NCI-H510A (cell line): ENCODE data around the gene RNF213.

Experiments used
- DNase-seq: peaks from one replicate; lab custom pipeline; 2025; lab: John Stamatoyannopoulos, UW

RNF213 gene

DNA sequence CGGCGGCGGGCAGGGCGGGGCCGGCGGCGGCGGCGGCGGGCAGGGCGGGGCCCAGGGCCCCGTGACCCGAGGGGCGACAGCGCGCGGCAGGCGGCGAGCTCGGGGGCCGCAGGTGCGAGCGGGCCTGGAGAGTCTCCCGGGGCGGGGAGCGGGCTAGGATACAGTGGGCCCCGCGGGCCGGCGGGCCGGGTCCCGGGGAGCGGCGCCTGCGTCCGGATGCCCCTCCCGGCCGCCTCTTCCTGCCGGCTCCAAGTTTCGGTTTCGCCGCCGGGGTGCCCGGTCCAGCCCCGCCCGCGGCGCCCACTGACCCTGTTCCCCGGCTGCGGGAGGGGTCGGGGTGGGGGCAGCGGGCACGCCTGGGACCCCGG is at the start of gene RNF213:
Gene RNF213 (plus strand): TSS at position 62 of the 368 bp plus-strand sequence. CDS start 2,830 bp downstream, outside the sequence.
- no peak for DNase-seq

DNA sequence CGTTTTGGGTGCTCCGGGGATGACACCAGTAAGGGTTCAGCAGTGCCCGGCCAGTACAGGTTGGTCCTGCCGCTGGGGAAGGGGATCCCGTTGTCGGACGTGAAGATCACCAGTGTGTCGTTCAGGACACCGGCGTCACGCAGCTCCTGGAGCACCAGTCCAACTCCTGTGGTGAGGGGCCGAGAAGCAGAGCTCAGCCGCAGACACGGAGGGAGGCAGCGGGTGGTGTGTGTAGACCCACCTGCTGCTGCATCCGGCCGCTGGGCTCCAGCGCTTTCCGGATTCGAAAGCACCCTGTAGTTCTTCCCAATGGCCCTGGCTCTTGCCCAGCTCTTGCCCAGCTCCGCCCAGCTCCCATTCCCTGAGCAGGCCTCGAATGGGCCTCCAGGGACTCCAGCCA is 48.5 kb upstream of the RNF213 start:
- DNase-seq, result no peak

DNA sequence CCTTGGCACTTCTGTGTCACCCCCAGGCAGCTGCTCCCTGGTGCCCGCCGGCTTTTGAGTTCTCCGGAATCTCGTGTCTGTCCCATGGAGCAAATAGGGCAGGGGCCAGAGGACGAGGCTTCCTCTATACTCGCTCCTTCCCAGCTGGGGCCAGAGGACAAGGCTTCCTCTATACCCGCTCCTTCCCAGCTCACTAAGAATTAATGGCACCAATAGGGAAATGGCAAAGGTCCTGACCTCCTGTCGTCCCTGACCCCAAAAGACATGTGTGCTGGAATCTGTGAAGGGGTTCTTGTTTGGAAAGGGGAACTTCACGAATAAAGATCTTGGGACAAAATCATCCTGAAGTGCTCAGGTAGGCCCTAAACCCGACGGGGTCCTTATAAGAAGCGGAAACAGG is 48.1 kb upstream of the RNF213 start:
- DNase-seq, result no peak

DNA sequence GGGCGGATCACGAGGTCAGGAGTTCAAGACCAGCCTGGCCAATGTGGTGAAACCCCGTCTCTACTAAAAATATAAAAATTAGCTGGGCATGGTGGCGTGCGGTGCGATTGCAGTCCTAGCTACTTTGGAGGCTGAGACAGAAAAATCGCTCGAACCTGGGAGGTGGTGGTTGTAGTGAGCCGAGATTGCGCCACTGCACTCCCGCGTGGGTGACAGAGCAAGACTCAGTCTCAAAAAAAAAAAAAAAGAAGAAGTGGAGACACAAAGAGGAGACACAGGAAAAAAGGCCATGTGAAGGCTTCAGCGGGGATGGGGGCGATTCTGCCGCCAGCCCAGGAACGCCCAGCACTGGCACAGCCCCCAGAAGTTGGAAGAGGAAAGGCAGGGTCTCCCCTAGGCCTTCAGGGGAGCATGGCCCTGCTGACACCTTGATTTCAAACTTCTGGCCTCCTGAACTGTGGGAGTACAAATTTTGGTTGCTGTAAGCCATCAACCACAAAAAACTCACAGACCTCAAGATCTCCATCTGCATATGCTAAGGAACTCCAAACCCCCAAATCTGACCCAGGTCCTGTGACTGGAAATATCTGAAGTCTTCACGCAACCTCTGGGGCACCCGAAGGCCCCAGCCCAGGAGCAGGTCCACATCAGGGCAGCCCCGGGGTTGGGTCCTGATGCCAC is 47.5 kb upstream of the RNF213 start:
- DNase-seq, result no peak

DNA sequence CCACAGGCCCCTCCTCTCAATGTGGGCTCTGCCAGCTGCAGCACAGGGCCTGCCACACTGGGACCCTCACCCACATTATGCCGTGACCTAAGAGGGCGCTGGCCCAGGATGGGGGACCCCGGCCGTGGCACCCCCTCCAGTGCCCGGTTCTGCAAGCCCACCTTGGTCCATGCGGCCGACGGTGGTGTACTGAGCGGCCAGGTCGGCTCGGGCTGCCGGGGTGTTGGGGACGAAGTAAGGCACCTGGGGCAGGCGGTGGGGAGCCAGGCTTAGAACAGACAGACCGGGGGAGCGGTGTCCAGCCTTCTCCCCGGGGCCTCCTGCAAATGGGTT is 47.0 kb upstream of the RNF213 start:
- no peak for DNase-seq

DNA sequence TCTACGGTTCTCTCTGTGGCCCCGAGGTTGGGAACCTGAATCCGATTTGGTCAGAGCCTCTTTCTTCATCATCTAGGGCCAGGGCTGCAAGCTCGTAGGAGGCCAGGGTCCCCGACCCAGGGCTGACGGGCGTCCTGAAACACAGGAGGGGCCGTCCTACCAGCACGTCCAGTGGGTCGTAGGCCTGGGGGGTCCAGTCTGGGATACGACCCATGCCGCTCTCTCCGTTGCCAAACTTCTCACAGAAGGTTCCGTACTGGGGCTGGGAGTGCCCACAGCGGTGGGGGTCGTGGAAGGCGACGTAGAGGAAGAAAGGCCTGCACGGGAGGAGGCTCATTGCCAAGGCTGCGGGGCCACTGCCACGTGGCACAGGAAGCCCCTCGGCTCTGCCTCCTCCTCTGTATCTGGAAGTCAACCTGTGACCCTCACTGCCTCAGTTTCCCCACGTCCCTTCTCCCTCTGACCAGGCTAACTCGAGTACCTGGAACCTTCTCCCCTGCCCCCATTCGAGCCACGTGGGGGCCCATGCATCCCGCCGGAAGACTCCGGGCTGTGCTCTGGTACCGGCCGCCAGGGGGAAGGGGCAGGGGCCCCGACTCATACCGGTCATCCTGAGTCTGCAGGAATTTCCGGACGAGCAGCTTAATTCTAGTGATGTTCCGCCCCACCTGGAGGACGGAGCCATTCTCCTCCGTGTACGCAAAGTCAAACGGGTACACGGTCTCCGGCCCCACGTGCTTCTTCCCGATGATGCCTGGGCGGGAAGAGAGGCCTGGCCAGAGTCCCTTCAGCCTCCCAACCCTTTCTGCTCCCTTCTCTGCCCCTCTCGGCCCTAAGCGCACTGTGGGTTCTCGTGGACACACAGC is 46.4 kb upstream of the RNF213 start:
- no peak for DNase-seq

DNA sequence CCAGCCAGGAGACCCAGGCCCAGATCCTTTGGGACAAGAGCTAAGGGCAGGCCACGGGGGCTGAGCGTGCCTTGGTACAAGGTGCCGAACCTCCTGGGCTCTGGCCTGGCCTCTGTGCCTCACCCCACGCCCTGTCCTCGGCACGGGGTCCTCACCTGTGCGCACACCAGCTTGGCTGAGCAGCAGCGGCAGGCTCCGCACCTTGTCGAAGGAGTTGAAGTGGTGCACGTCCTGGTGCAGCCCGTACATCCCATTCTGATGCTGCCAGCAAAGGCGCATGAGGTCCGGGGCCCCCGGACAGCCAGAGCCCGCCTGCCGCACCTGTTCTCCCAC is 45.8 kb upstream of the RNF213 start:
- DNase-seq, result no peak

DNA sequence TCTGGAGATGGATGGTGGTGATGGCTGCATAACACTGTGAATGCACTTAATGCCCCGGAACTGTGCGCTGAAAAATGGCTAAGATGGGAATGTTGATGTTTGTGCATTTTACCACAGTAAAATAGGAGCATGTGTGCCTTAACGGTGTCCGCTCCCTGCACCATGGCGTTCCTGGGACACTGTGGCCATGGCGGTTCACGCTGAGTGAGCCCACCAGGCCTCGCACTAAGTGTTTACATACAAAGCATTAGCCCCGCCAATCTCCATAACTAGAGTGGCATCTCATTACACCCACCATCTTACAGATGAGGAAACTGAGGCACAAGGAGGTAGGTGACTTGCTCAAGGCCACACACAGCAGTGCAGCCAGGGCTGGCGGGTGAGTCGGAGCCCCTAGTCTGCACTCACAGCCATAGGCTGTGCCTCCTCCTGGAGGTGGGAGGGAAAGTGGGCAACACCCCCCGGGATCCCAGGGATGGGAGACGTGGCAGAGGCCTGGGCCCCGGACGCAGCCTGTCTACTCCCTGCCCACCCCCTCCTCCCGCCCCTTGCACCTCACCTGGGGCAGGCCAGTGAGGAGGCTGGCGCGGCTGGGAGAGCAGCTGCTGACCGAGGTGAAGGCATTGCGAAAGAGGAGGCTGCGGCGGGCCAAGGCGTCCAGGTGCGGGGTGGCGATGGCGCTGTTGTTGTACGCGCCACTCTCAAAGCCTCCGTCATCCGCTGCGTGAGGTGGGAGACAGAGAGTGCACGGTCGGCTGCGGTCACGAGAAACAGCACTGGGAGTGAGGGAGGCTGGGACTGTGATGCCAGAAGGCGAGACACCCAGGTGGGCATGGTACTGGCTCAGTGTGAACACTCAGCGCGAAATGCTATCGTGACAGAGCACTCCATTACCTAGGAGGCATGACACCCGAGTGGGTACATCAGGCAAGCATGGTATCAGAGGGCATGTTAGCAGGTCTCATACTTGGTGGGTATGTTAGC is 43.9 kb upstream of the RNF213 start:
- DNase-seq, result peak; percentile 29

DNA sequence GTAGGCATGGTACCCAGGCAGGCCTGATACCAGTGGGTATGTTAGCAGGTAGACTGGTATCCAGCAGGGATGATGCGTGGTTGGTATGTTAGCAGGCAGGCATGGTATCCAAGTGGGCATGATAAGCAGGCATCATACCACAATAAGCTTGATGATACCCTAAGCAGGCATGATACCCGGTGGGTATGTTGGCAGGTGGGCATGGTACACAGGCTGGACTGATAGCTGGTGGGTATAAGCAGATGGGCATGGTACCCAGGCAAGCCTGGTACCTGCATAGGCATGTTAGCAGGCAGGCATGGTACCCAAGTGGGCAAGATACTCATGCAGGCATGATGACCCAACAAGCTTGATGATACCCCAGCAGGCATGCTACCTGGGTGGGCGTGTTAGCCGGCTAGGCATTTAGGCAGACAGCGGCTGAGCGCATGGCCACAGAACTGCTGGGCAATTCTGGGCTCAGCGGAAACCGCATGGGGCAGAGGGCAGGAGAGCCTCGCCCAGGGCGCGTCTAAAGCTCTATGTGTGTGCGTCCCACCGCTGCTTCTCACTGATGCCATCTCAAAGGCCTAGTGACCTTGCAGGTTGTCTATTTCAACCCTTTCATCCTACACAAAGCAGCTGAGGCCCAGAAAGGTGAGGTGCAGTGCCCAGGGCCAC is 42.8 kb upstream of the RNF213 start:
- DNase-seq, result no peak

DNA sequence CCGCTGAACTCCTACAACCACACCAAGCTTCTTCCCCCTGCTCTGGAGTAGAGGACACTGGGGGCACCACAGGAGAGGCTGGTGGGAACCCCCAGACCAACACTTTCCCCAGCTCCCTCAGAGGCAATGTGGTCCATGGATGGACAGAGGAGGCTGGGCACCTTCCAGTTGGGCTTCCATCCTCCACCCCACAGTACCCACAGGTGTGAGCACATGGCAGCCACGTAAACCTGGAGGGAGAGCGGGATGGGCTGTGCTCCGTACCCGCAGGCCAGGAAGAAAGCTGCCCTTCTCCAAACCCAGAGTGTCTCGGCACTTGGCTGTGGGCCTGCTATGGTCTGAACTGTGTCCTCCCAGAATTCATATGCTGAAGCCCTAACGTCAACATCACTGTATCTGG is 42.3 kb upstream of the RNF213 start:
- no peak for DNase-seq

DNA sequence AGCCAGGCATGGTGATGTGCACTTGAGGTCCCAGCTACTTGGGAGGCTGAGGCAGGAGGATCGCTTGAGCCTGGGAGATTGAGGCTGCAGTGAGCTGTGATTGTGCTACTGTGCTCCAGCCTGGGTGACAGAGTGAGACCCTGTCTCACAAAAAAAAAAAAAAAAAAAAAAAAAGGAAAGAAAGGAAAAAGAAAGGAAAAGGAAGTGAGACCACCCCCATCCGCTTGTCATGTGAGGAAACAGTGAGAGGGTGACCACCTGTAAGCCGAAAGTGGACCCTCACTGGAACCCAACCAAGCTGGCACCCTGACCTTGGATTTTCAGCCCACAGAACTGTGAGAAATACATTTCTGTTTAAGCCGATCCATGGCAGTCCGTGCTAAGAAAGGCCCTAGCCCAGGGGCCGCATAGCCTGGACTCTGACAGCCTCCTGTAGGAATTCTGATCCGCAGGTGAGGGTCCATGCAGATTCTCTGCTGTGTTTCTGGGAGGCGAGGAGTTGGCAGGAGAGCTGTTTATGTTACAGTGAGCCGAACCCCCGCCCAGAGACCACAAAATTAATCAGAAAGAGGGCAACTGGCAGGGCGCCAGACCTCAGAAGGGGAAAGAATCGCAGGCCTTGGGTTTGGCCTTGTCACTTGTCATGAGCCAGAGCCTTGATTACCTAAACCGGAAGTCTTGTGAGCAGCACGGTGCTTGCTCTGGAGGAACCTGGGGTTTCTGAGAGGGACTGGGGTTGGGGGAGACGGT is 41.5 kb upstream of the RNF213 start:
- DNase-seq, result peak; percentile 32

DNA sequence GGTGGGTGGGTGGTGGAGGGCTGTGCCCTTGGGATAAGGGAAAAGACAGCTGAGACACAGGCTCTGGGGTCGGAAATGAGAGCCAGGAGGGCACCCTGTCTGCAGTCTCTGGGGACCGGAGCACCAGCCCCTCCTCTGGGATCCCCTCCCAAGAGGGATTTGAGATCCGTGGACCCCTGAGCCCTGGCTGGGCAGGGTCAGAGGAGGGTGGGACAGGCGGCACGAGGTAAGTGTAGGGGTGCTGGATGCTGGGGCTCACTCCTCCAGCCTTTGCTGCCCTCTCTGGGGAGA is 40.9 kb upstream of the RNF213 start:
- DNase-seq, result no peak

DNA sequence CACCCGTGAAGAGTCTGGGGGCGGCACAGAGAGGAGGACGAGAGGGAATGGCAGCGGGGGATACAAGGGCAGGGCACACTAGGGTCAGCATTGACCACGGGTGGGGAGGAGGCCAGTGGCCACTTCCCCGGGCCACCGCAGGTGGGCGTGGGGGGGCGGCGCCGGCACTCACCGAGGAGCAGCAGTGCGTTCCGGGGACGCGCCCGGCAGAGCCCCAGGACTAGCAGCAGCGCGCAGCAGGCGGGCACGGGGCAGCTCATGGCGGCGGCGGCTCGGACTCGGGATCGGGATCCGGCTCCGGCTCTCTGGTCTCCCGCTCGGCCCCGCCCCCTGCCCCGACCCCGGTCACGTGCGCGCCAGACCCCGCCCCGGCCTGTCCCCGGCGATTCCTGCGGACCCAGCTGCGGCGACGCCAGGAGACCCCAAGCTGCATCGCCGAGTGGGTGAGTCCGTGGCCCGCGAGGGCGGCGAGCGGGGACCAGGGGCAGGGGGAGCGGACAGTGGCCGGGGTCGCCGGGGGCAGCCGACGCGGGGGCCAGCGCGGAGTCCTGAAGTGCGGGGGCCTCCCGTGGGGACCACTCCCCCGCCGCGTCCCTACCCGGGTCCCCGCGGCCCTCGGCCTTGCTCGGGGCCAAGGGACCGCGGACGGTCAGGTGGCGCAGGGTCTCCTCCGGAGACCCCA is 40.5 kb upstream of the RNF213 start, which contains the start of the genes SGSH and SLC26A11:
Gene SGSH (minus strand): TSS at position 280 of the 682 bp plus-strand sequence. CDS start 20 bp downstream, at position 260.
Gene SLC26A11 (plus strand): TSS at position 374 of the 682 bp plus-strand sequence. CDS start 1,134 bp downstream, outside the sequence.
- DNase-seq, result peak; percentile 75

DNA sequence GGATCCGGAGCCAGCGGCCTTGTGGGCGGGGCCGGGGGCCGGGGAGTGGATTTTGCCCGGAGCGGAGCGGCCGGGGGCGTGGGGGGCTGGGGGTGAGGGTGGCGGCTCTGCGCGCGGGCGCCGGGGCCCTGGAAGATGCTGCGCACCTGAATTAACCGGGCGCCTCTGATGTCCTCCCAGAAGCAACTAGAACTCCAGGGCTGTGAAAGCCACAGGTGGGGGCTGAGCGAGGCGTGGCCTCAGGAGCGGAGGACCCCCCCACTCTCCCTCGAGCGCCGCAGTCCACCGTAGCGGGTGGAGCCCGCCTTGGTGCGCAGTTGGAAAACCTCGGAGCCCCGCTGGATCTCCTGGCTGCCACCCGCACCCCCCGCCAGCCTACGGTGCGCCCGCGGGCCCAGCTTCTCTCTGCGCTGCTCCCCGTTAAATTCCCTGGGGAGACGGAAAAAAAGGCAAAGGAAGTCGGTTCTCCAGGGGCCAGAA is 39.9 kb upstream of the RNF213 start:
- DNase-seq, result no peak

DNA sequence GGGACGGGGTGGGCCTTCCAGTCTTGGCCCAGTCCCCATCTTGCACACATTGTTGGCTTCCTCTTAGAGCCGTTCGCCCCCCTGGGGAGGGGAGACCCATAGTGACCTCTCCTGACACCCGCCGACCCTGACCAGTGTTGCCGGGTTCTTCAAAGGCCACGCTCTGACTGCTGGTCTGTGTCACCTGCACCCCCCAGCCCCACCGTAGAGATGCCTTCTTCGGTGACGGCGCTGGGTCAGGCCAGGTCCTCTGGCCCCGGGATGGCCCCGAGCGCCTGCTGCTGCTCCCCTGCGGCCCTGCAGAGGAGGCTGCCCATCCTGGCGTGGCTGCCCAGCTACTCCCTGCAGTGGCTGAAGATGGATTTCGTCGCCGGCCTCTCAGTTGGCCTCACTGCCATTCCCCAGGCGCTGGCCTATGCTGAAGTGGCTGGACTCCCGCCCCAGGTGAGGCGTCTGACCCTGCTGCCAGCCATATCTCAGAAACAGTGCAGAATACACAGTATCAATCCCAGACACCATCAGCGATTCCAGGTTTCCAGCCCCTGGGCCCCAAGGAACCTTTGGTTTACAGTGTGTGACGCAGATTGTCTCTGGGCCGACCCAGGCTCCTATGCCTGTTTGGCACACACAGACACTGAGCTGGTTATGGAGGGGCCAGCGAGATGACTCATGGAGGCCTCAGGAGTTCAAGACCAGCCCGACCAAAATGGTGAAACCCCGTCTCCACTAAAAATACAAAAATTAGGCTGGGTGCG is 39.1 kb upstream of the RNF213 start:
- no peak for DNase-seq

DNA sequence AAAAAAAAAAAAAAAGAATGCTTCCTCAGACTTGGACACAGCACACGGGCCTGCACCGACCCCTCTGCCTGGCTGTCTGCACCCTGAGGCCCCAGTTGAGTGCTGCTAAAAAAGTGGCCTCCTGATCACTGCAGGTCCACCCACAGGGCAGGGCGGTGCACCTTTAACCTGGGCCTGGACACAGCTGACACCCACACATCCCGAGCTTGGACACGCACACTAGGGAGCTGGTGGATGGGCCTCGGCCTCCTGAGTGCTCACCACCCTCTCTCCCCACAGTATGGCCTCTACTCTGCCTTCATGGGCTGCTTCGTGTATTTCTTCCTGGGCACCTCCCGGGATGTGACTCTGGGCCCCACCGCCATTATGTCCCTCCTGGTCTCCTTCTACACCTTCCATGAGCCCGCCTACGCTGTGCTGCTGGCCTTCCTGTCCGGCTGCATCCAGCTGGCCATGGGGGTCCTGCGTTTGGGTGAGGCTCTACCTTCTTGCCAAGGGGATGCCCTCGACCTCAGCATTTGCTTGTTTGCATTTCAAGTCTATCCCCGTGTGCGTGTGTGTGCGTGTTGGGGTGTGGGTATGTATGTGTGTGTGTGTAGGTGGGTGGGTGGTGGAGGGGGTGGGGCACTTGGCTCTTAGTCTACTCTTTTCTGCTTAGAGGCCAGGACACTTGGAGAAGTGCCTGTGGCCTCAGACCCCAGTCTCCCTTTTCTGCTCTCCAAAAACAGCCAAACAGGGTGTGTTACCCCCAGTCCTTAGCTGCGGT is 38.1 kb upstream of the RNF213 start:
- DNase-seq, result no peak

DNA sequence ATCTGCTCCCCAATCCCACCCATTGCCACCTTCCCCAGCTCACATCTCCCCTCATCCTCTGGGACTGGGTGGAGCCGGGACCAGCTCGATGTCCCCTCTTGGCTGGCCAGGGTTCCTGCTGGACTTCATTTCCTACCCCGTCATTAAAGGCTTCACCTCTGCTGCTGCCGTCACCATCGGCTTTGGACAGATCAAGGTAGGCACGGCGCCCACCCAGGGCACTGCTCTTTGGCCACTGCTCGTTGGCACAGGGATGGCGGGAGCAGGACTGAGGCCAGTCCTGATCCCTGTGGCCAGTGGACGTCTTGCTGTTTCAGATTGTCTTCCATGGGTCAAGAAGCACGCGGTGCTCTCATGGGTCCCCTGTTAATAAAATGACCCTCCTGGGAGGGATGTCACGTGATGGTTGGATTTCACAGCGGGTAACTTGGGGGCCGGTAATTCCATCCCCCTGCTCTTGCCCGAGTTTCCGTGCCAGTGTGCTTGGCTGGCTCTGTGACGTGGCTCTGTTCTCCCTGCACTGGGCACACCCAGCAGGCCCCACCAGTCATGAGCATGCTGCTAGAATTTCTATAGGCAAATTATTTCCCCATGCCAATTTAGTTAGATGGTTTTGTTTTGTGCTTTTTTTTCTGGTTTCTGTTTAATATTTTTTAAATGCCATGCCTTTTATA is 37.4 kb upstream of the RNF213 start:
- no peak for DNase-seq

DNA sequence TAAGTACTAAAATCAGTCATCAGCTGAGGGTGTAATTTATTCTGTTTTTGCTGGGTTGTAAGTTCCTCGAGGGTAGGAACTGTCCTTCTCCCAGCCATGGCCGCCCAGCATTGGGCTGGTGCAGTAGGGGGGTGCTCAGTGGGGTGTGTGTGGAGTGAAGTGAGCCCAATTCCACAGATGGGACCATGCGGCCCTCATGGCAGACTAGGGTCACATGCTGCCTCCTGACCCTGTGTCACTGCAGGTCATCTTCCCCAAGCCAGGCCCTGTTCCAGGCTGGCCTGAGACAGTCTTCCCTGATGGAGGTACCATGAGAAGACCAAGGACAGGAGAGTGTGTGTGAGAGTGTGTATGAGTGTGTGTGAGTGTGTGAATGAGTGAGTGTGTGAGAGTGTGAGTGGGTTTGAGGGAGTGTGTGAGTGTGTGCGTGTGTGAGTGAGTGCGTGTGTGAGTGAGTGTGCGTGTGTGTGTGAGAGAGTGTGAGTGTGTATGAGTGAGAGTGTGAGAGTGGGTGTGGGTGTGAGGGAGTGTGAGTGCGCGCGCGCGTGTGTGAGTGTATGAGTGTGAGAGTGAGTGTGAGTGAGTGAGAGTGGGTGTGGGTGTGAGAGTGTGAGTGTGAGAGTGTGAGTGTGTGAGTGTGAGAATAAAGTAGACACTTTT is 36.7 kb upstream of the RNF213 start:
- DNase-seq, result no peak
